NCI-H82 treated with DMSO at 0.1 percent for 48 hours (cell line): ENCODE data around the gene UNKL.

Experiments used
- DNase-seq: peaks from one replicate; lab custom pipeline; 2025; ENCODE audit not compliant: unreplicated experiment; lab: John Stamatoyannopoulos, UW

UNKL gene

GRCh38 chr16:1378087-1378803 lies 36.3 kb downstream of the UNKL start:
- no peak for DNase-seq

- DNase-seq: no peak
These were observed 37.0 kb downstream of the UNKL start for GRCh38 chr16:1377406-1378010.

DNA sequence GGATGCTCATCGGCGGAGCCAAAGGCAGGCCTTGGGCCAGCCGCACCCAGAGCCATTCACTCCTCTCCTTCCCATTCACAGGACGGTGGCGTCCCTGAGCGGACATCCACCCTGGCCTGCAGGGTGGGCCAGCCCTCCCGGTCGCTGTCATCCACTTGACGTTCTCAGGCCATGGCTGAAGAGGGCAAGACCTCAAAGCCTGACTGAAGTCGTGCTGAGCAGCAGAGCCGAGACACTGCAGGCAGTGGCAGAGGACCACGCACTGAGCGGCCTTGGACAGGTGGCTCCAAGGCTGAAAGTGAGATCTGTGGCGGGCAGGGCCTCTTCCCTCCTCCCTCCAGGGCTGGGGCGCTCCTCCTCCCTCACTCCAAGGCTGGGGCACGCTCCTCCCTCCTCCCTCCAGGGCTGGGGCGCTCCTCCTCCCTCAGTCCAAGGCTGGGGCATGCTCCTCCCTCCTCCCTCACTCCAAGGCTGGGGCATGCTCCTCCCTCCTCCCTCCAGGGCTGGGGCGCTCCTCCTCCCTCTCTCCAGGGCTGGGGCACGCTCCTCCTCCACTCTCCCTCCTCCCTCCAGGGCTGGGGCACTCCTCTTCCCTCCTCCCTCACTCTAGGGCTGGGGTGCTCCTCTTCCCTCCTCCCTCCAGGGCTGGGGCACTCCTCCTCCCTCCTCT lies 38.6 kb downstream of the UNKL start:
- no peak for DNase-seq

GRCh38 chr16:1375298-1375640 lies 39.2 kb downstream of the UNKL start:
- DNase-seq: no peak

DNA sequence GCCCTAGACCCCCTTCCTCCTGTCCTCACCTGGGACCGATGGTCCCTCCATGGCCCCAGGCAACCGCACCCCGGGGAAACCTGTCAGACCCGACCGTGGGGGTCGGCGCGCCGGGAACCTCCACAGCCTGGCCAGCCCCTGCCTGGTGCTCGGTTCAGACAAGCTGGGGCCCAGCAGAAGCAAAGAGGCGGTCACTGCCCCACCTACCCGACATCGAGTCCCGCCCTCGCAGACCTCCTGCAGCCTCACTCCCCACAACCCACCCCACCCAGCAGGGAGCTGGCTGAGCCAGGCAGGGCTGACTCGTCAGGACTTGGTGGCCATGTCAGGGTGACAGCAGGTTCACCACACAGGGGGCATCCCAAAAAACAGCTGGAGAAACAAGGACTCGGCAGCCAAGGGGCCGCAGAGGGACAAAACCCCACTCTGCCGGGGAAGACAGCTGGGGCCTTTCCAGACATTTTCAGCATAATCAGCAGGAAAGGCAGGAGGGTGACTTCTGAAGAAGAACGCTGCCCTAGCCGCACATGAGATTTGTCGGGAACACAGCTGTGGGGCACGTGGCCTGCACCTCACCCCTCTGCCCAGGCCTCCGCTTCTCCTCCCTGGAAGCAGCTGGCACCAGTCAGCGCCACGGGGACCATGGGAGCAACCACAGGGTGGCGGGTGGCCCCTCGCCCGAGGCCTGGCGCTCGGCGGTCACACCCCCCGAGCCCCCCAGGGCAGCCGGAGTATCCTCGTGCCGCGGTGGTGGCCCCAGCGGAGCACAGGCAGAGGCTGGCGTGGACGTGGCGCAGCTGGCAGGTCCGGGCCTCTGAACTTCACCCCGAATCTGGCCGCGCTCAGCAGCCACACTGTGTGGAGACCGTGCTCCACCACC lies 39.8 kb downstream of the UNKL start:
- DNase-seq: no peak

DNA sequence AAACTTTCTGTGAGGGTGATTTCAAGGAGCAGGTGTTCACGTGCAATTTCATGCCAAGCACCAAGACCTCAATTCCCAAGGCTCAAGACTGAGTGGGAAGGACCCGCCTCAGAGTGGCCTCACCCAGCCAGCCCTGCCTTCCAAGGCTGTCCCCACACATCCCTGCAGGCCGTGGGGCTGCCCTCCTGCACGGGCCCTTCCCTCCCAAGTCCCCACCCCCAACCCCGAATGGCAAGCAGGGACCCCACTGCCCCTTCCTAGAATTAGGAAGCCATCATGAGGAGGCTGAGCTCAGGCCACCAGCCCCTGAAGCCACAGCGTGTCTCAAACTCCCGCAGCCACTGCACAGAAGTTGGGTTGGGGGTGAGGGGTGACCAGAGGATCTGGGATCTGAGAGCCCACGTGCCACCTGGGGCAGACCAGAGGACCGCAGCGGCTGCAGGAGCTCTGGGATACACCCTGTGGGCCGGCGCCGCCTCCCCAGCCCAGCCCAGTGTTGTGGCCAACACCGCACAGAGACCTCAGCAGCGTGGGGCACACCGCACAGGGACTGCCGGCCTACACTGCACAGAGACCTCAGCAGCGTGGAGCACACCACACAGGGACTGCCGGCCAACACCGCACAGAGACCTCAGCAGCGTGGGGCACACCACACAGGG lies 42.1 kb downstream of the UNKL start:
- no peak for DNase-seq

DNA sequence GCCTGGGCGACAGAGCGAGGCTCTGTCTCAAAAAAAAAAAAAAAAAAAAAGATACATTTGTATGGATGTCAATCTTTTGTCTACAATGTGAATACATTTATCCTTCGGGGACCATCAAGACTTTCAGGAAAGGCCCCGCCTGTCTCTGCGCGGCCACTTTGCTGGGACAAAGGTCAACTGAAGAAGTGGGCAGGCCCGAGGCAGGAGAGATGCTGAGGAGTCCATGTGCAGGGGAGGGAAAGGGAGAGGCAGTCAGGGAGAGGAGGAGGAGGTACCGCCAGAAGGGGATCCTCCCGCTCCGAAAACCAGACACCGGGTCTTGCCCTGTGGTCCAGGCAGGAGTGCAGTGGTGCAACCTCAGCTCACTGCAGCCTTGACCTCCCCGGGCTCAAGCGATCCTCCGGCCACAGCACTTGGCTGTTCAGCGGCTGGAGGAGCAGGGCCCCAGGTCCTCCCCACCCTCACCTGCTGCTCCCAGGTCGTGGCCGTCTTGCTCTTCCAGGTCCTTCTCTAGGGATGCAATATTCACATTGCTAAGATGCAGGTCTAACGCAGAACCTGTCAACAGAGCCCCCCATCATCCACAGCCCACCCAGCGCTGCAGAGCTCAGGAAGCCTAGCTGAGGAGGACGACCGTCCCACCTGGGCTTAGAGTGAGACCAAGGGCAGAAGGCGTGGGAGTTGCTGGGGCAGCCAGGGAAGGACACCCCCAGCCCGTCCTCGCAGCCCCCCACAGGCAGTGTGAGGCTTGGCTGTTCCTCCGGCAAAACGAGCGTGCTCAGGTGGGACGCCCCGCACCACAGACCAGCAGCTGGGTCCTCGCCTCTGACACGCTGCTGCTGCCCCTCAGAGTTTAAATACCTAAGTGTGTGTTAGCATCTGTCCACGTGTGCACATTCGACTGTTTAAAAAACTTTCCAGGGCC lies 43.2 kb downstream of the UNKL start:
- DNase-seq: no peak

DNA sequence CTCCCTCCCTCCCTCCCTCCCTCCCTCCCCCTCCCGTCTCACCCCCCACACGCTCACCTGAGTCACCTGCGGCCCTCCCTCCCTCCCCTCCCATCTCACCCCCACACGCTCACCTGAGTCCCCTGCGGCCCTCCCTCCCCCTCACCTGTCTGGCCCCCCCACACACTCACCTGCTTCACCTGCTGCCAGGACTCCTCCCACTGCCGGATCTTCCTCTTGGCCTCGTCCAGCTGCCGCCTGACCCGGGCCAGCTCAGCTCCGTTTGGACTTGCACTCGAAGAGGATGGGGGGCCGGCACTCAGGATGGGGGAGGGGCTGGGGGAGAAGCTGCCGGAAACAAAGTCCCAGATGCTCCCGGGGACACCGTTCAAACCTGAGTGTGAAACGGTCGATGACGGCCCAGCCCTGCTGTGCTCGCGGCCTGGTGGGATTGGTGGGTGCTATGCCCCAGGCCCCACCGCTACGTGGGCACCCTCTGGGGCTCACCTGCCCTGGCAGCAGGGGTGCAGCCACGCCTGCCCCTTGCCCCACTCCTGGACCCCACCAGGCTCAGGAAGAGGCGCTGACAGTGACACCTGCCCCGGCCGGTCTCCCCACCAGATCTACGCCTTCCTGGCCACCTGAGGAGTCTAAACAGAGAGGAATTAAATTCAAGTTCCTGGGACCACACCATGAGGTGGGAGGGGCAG lies 46.9 kb downstream of the UNKL start:
- no peak for DNase-seq

DNA sequence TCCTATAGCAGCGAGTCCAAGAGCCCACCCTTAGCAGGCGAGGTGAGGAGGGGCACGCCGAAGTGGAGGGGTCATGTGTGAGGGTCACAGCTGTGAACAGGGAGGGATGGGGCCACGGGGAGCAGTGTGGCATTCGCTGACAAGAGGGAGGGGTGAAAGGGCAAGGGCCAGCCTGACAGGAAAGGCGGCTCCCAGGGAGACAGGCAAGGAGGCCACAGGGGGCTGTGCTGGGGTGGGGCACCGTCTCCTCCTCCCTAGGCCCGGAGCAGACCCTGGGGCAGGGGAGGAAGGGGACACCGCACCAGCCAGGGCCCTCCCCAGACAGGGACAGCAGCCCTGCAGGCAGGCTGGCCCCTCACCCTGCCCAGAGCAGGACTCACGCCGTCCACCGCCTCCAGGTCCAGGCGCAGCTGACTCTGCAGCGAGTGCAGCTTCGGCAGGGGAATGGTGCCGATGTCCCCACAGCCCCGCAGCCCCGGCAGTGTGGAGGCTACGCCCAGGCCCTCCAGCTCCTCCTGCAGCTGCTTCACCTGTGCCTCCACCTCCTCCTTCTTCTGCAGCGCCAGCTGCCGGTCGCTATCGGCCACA lies 47.7 kb downstream of the UNKL start:
- DNase-seq: no peak

GRCh38 chr16:1366060-1366711 lies 48.3 kb downstream of the UNKL start:
- DNase-seq: no peak

GRCh38 chr16:1364510-1364909 lies 50.0 kb downstream of the UNKL start:
- DNase-seq: no peak

- DNase-seq: no peak
These were observed 50.9 kb downstream of the UNKL start for GRCh38 chr16:1363501-1364041.

GRCh38 chr16:1362807-1363206 lies 51.7 kb downstream of the UNKL start:
- no peak for DNase-seq

DNA sequence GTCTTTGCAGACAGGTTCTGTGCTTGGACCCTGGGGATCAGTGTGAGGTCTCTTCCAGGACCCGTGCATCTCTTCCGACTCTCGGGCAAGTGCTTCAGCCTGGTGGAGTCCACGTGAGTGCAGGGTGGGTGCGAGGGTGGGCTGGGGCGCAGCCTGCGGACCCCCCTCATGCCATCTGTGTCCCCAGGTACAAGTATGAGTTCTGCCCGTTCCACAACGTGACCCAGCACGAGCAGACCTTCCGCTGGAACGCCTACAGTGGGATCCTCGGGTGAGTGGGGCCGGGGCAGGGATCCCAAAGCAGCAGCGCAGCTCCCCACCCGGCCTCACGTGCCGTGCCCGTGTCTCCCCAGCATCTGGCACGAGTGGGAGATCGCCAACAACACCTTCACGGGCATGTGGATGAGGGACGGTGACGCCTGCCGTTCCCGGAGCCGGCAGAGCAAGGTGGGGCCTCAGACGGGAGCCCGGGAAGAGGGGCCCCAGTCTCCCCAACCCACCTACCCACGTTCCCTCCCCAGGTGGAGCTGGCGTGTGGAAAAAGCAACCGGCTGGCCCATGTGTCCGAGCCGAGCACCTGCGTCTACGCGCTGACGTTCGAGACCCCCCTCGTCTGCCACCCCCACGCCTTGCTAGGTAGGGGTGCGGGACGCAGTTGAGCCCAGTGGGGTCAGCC lies 52.7 kb downstream of the UNKL start:
- DNase-seq: no peak

DNA sequence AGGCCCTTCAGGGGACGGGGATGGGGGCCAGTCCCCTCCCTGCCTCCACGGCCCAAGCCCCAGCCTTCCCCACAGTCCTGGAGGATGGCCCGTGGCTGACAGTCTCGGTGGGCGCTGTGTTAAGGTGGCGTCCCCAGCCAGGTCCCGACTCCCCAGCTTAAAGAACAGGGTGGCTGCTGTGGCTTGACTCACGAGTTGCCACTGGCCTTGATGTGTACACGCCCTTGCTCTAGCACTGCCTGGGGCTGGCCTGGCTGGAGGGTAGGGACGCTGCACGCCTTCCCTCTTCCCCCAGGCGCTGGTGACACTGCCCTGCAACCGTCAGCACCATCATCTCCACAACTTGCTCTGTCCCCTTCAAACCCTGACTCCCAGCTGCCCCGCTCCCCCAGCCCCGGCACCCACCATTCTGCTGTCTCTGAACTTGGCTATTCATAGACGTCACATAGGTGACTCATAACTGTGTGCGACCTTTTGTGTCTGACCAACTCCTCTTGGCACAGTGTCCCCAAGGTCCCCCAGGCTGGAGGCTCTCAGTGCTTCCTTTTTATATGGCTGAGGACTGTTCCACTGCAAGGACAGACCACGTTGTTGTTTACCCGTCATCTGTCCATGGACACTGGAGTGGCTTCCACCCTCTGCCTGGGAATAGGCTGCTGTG lies 56.5 kb downstream of the UNKL start:
- DNase-seq: no peak

GRCh38 chr16:1356061-1356900 lies 58.2 kb downstream of the UNKL start:
- DNase-seq: no peak
